GM12892 (cell line): ENCODE results near the gene GHDC.

Experiments
- POLR2A ChIP-seq: IDR thresholded peaks from 2 replicates; pipeline ENCODE4 v1.6.1; 2011; ENCODE audit warnings: low read depth, low read length, control low read depth
- POLR2AphosphoS5 ChIP-seq: IDR thresholded peaks from 2 replicates; pipeline ENCODE4 v1.6.1; 2011; ENCODE audit warnings: low read depth, low read length, control low read depth

GRCh38 chr17:42185621-42185930 lies 8.7 kb downstream of the GHDC start:
- TF ChIP-seq POLR2A, result no peak
- no peak for TF ChIP-seq POLR2AphosphoS5
